OCI-LY1 (cell line): Measurements from ENCODE around the gene EIF4ENIF1.

Source experiments
- H2AFZ ChIP-seq: fragments of 200-600 bp; sonication (generic), shearing (Covaris generic); 2 replicates; pipeline ENCODE4 v1.6.0; 2014; ENCODE audit warnings: antibody characterized with exemption, mild to moderate bottlenecking, low read length
- H3F3A ChIP-seq: fragments of 200-600 bp; sonication (generic), shearing (Covaris generic); 2 replicates; pipeline ENCODE4 v1.6.0; 2014; ENCODE audit warnings: mild to moderate bottlenecking, antibody characterized with exemption, low read length, moderate library complexity; ENCODE audit not compliant: insufficient read depth
- H3K27ac ChIP-seq: fragments of 200-600 bp; sonication (generic); 2 replicates; pipeline ENCODE4 v1.5.1; 2014; ENCODE audit warnings: low read length, mixed run types, mild to moderate bottlenecking, low read depth; ENCODE audit not compliant: poor library complexity, severe bottlenecking
- H3K27me3 ChIP-seq: fragments of 200-600 bp; sonication (generic); 2 replicates; pipeline ENCODE4 v1.6.0; 2014; ENCODE audit warnings: antibody characterized with exemption, mild to moderate bottlenecking, low read length, moderate library complexity; ENCODE audit not compliant: insufficient read depth
- H3K36me3 ChIP-seq: fragments of 200-600 bp; sonication (generic); 2 replicates; pipeline ENCODE4 v1.6.1; 2014; ENCODE audit warnings: mild to moderate bottlenecking, antibody characterized with exemption, low read length, moderate library complexity, mixed read lengths; ENCODE audit not compliant: insufficient read depth
- H3K4me1 ChIP-seq: fragments of 200-600 bp; sonication (generic); 2 replicates; pipeline ENCODE4 v1.5.1; 2014; ENCODE audit warnings: mild to moderate bottlenecking, low read length, moderate library complexity; ENCODE audit not compliant: insufficient read depth, severe bottlenecking
- H3K4me2 ChIP-seq: fragments of 200-600 bp; sonication (generic), shearing (Covaris generic); 2 replicates; pipeline ENCODE4 v1.6.1; 2014; ENCODE audit warnings: low read length
- H3K4me3 ChIP-seq: fragments of 200-600 bp; sonication (generic); 2 replicates; pipeline ENCODE4 v1.5.1; 2014; ENCODE audit warnings: low read length, low read depth, mild to moderate bottlenecking, mixed read lengths; ENCODE audit not compliant: poor library complexity, severe bottlenecking
- H3K79me2 ChIP-seq: fragments of 200-600 bp; shearing (Covaris generic); 2 replicates; pipeline ENCODE4 v1.6.1; 2016; ENCODE audit warnings: mixed run types, low read length, mixed read lengths; ENCODE audit not compliant: insufficient read depth
- H3K9ac ChIP-seq: fragments of 200-600 bp; sonication (generic), shearing (Covaris generic); 2 replicates; pipeline ENCODE4 v1.6.1; 2014; ENCODE audit warnings: mild to moderate bottlenecking, low read length, mixed read lengths
- H3K9me2 ChIP-seq: fragments of 200-600 bp; sonication (generic), shearing (Covaris generic); 2 replicates; pipeline ENCODE4 v1.6.1; 2014; ENCODE audit warnings: low read depth, mild to moderate bottlenecking, low read length, mixed read lengths
- H3K9me3 ChIP-seq: fragments of 200-600 bp; shearing (Covaris generic); 2 replicates; pipeline ENCODE4 v1.6.1; 2014; ENCODE audit warnings: low read length, mixed read lengths
- H4K20me1 ChIP-seq: fragments of 200-600 bp; sonication (generic), shearing (Covaris generic); 2 replicates; pipeline ENCODE4 v1.6.0; 2016; ENCODE audit warnings: mild to moderate bottlenecking, low read length; ENCODE audit not compliant: insufficient read depth
- CTCF ChIP-seq: fragments of 200-600 bp; sonication (generic), shearing (Covaris generic); IDR thresholded peaks from 2 replicates; pipeline ENCODE4 v1.5.1; 2017; ENCODE audit warnings: mild to moderate bottlenecking, antibody characterized with exemption, low read length, moderate library complexity, mixed read lengths
- EZH2 ChIP-seq: fragments of 200-600 bp; sonication (generic), shearing (Covaris generic); IDR thresholded peaks from 2 replicates; pipeline ENCODE4 v1.8.0; 2017; ENCODE audit warnings: borderline replicate concordance, mixed run types, mild to moderate bottlenecking, antibody characterized with exemption, low read length, moderate library complexity, mixed read lengths

The EIF4ENIF1 gene

GRCh38 chr22:31393893-31394292 is 95.7 kb downstream of the EIF4ENIF1 start:
- Histone ChIP-seq H3K27me3 (no peaks in the 10 kb centered on the region), H3K4me3 (no peak overlapping the region), H3K79me2 (no peaks in the 10 kb centered on the region), H3K9me2 (no peaks in the 10 kb centered on the region), H3K4me2 (no peak overlapping the region), H3F3A (no peaks in the 10 kb centered on the region), H3K36me3 (no peaks in the 10 kb centered on the region; the same call in 1 of the 2 replicates), H3K27ac (no peak overlapping the region), H3K4me1 (peaks cover 7% of the 10 kb centered on the region), H2AFZ (no peak overlapping the region), H3K9ac (no peak overlapping the region), H4K20me1 (no peaks in the 10 kb centered on the region), H3K9me3 (no peaks in the 10 kb centered on the region)
- no peak for TF ChIP-seq EZH2
- TF ChIP-seq CTCF = no peak
